GM23338 (cell line): ENCODE data around the gene RAMP1. TPM values are rescaled to one million over a fixed set of nuclear protein-coding genes. Genes with fewer than 3 reads are reported as not detected.

Experiments used
- ATAC-seq: fragments of 200-7000 bp; cut with Tn5 transposase; 3 replicates; pipeline ENCODE4 v1.9.1; 2020
- DNase-seq: peaks from one replicate; pipeline ENCODE4 v3.0.0-alpha.2; 2015; ENCODE audit warnings: low spot score
- H2AFZ ChIP-seq: fragments of 200-600 bp; sonication (generic); 2 replicates; pipeline ENCODE4 v1.8.0; 2016; ENCODE audit warnings: antibody characterized with exemption, mild to moderate bottlenecking, moderate library complexity
- H3F3A ChIP-seq: fragments of 200-600 bp; sonication (generic); replicated peaks from 2 replicates; pipeline ENCODE4 v1.8.0; 2017; ENCODE audit warnings: antibody characterized with exemption, mixed run types, low read depth
- H3K27ac ChIP-seq: fragments of 200-600 bp; sonication (generic); 2 replicates; pipeline ENCODE4 v1.6.1; 2016; ENCODE audit warnings: low read depth
- H3K27me3 ChIP-seq: fragments of 200-600 bp; sonication (generic); 2 replicates; pipeline ENCODE4 v1.8.0; 2016; ENCODE audit warnings: mild to moderate bottlenecking, mixed run types, moderate library complexity; ENCODE audit not compliant: insufficient read depth
- H3K36me3 ChIP-seq: fragments of 200-600 bp; sonication (generic); 2 replicates; pipeline ENCODE4 v1.8.0; 2016; ENCODE audit warnings: mild to moderate bottlenecking; ENCODE audit not compliant: insufficient read depth
- H3K4me1 ChIP-seq: fragments of 200-600 bp; sonication (generic); 2 replicates; pipeline ENCODE4 v1.8.0; 2016; ENCODE audit warnings: mild to moderate bottlenecking, moderate library complexity; ENCODE audit not compliant: insufficient read depth
- H3K4me2 ChIP-seq: fragments of 200-600 bp; sonication (generic); 2 replicates; pipeline ENCODE4 v1.7.1; 2017; ENCODE audit warnings: mixed run types
- H3K4me3 ChIP-seq: fragments of 200-600 bp; sonication (generic); 2 replicates; pipeline ENCODE4 v1.6.1; 2016; ENCODE audit warnings: mixed run types
- H3K79me2 ChIP-seq: fragments of 200-600 bp; sonication (generic); replicated peaks from 2 replicates; pipeline ENCODE4 v1.8.0; 2017; ENCODE audit warnings: mild to moderate bottlenecking; ENCODE audit not compliant: insufficient read depth
- H3K9me2 ChIP-seq: fragments of 200-600 bp; sonication (generic); 2 replicates; pipeline ENCODE4 v1.8.0; 2017; ENCODE audit not compliant: insufficient read depth
- H4K20me1 ChIP-seq: fragments of 200-600 bp; sonication (generic); replicated peaks from 2 replicates; pipeline ENCODE4 v1.8.0; 2017; ENCODE audit warnings: mild to moderate bottlenecking; ENCODE audit not compliant: insufficient read depth
- H3K27ac Mint-ChIP-seq: 2 replicates; pipeline ENCODE4 v1.8.0; 2020; ENCODE audit warnings: inconsistent platforms, mild to moderate bottlenecking, moderate library complexity, mixed read lengths
- H3K27me3 Mint-ChIP-seq: 3 replicates; pipeline ENCODE4 v1.8.0; 2022; ENCODE audit warnings: low read depth, mild to moderate bottlenecking, moderate library complexity, mixed read lengths, inconsistent platforms; ENCODE audit not compliant: insufficient read depth, poor library complexity
- H3K36me3 Mint-ChIP-seq: 3 replicates; pipeline ENCODE4 v1.8.0; 2021; ENCODE audit warnings: low read depth, mild to moderate bottlenecking, inconsistent platforms, moderate library complexity, mixed read lengths
- H3K4me1 Mint-ChIP-seq: 3 replicates; pipeline ENCODE4 v1.8.0; 2020; ENCODE audit warnings: mild to moderate bottlenecking, inconsistent platforms, mixed read lengths
- H3K4me3 Mint-ChIP-seq: 3 replicates; pipeline ENCODE4 v1.8.0; 2021; ENCODE audit warnings: moderate library complexity, mild to moderate bottlenecking, inconsistent platforms, mixed read lengths
- H3K9me3 Mint-ChIP-seq: 3 replicates; pipeline ENCODE4 v1.8.0; 2020; ENCODE audit warnings: moderate library complexity, mild to moderate bottlenecking, inconsistent platforms, mixed read lengths
- CTCF ChIP-seq, 2 experiments: fragments of 200-600 bp in 1 of 2; sonication (generic) in 1 of 2; conservative IDR thresholded peaks; 2 replicates each; pipeline versions ENCODE4 v1.5.1 to v1.6.1; 2016 to 2017; ENCODE audit warnings: antibody characterized with exemption in 2 of 2, low read depth in 2 of 2, mild to moderate bottlenecking in 2 of 2, moderate library complexity in 1 of 2
- ETS1 ChIP-seq: IDR thresholded peaks from 2 replicates; pipeline ENCODE4 v1.6.1; 2016; ENCODE audit warnings: antibody characterized with exemption
- EZH2 ChIP-seq: fragments of 200-600 bp; sonication (generic); IDR thresholded peaks from one replicate; pipeline ENCODE4 v1.8.0; 2017; ENCODE audit warnings: antibody characterized with exemption, mild to moderate bottlenecking, low read depth; ENCODE audit not compliant: unreplicated experiment
- EZH2phosphoT487 ChIP-seq: fragments of 200-600 bp; sonication (generic); IDR thresholded peaks from one replicate; pipeline ENCODE4 v1.8.1; 2018; ENCODE audit warnings: antibody characterized with exemption; ENCODE audit not compliant: unreplicated experiment
- JUNB ChIP-seq: IDR thresholded peaks from one replicate; pipeline ENCODE4 v1.6.1; 2016; ENCODE audit warnings: antibody characterized with exemption; ENCODE audit not compliant: unreplicated experiment
- NANOG ChIP-seq: IDR thresholded peaks from 2 replicates; pipeline ENCODE4 v1.6.1; 2016; ENCODE audit warnings: antibody characterized with exemption, borderline replicate concordance
- POLR2AphosphoS5 ChIP-seq: IDR thresholded peaks from 2 replicates; pipeline ENCODE4 v1.6.1; 2016; ENCODE audit warnings: antibody characterized with exemption, low read depth
- STAT1 ChIP-seq: IDR thresholded peaks from one replicate; pipeline ENCODE4 v1.6.1; 2016; ENCODE audit warnings: antibody characterized with exemption; ENCODE audit not compliant: unreplicated experiment
- ZNF114 ChIP-seq: fragments of 250-450 bp; sonication (Bioruptor Pico); IDR thresholded peaks from 2 replicates; pipeline ENCODE4 v1.5.0; 2020; ENCODE audit warnings: mild to moderate bottlenecking, moderate library complexity
- ZNF462 ChIP-seq: fragments of 250-450 bp; sonication (Bioruptor Pico); IDR thresholded peaks from 2 replicates; pipeline ENCODE4 v1.5.0; 2020; ENCODE audit warnings: mild to moderate bottlenecking, moderate library complexity
- polyA plus RNA-seq: library from polyadenylated mRNA; unstranded; fragments of >200 nt; fragmentation: Nextera tagmentation; extraction: Ambion mirVana; gene quantifications from 2 replicates; pipeline ENCODE4 v1.2.1, GENCODE V29; 2016
- total RNA-seq: library from RNA; depleted of rRNA; stranded (reverse); fragments of >200 nt; shearing (Covaris generic); gene quantifications from 2 replicates; pipeline ENCODE4 v1.2.3, GENCODE V29; 2014
- TF ChIP-seq, protein P1 (sequence below): IDR thresholded peaks from one replicate; pipeline ENCODE4 v1.6.1; 2018; ENCODE audit warnings: antibody characterized with exemption; ENCODE audit not compliant: unreplicated experiment

The RAMP1 gene
- total and polyA plus RNA-seq, 2 experiments from 2014 or later: 1.7 to 3.3 TPM

GRCh38 chr2:237892984-237893595 lies 33.7 kb downstream of the RAMP1 start:
- H3K27me3 ChIP-seq: no peaks in the 10 kb centered on the region
- no peaks in the 10 kb centered on the region for H3K4me1 Mint-ChIP-seq
- no peaks in the 10 kb centered on the region for H3F3A ChIP-seq
- no peak overlapping the region for H3K4me3 Mint-ChIP-seq
- no peaks in the 10 kb centered on the region; the same call in 2 of the 3 replicates for H3K9me3 Mint-ChIP-seq
- no peaks in the 10 kb centered on the region for H3K9me2 ChIP-seq
- TF ChIP-seq EZH2phosphoT487 (no peak), STAT1 (no peak), ZNF114 (no peak), POLR2AphosphoS5 (no peak), NANOG (no peak), ZNF462 (CRISPR knock-in tag) (no peak), CTCF (conservative IDR thresholded peaks at IDR 0.05; ENCODE audit: low read depth in 2 of 2) (no peak), ETS1 (no peak), EZH2 (no peak), JUNB (no peak)
- TF ChIP-seq, protein P1, sequence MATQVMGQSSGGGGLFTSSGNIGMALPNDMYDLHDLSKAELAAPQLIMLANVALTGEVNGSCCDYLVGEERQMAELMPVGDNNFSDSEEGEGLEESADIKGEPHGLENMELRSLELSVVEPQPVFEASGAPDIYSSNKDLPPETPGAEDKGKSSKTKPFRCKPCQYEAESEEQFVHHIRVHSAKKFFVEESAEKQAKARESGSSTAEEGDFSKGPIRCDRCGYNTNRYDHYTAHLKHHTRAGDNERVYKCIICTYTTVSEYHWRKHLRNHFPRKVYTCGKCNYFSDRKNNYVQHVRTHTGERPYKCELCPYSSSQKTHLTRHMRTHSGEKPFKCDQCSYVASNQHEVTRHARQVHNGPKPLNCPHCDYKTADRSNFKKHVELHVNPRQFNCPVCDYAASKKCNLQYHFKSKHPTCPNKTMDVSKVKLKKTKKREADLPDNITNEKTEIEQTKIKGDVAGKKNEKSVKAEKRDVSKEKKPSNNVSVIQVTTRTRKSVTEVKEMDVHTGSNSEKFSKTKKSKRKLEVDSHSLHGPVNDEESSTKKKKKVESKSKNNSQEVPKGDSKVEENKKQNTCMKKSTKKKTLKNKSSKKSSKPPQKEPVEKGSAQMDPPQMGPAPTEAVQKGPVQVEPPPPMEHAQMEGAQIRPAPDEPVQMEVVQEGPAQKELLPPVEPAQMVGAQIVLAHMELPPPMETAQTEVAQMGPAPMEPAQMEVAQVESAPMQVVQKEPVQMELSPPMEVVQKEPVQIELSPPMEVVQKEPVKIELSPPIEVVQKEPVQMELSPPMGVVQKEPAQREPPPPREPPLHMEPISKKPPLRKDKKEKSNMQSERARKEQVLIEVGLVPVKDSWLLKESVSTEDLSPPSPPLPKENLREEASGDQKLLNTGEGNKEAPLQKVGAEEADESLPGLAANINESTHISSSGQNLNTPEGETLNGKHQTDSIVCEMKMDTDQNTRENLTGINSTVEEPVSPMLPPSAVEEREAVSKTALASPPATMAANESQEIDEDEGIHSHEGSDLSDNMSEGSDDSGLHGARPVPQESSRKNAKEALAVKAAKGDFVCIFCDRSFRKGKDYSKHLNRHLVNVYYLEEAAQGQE: no peak
- DNase-seq (no peak), ATAC-seq (no peak)
- no peak overlapping the region for H3K27ac Mint-ChIP-seq
- no peaks in the 10 kb centered on the region for H4K20me1 ChIP-seq
- no peak overlapping the region for H3K4me3 ChIP-seq
- no peak overlapping the region for H2AFZ ChIP-seq
- H3K36me3 Mint-ChIP-seq: no peaks in the 10 kb centered on the region
- H3K4me1 ChIP-seq: no peaks in the 10 kb centered on the region
- peaks cover 4% of the 10 kb centered on the region for H3K27me3 Mint-ChIP-seq
- H3K36me3 ChIP-seq: no peaks in the 10 kb centered on the region
- H3K4me2 ChIP-seq: no peak overlapping the region
- H3K27ac ChIP-seq: no peak overlapping the region
- H3K79me2 ChIP-seq: no peaks in the 10 kb centered on the region
